Limb (tissue), 2 donors: ENCODE measurements around the gene CTLA4.

Experiments used
- DNase-seq, 2 donors: peaks; one replicate each; pipeline ENCODE4 v3.0.0-alpha.2; 2016; ENCODE audit errors: extremely low spot score in 2 of 2

CTLA4 gene

GRCh38 chr2:203867561-203868200, at the start of gene CTLA4:
Gene CTLA4 (plus strand): TSS chr2:203867771. CDS start chr2:203867943, 172 bp downstream.
- no peak for DNase-seq

- no peak for DNase-seq
Observed at GRCh38 chr2:203818656-203819055, 48.9 kb upstream of the CTLA4 start.

- no peak for DNase-seq
Observed at GRCh38 chr2:203819434-203820133, 48.0 kb upstream of the CTLA4 start.

GRCh38 chr2:203820969-203821368, 46.6 kb upstream of the CTLA4 start:
- no peak for DNase-seq

- no peak for DNase-seq
Observed at GRCh38 chr2:203822240-203822639, 45.3 kb upstream of the CTLA4 start.

GRCh38 chr2:203823173-203823572, 44.4 kb upstream of the CTLA4 start:
- no peak for DNase-seq

GRCh38 chr2:203824057-203824456, 43.5 kb upstream of the CTLA4 start:
- no peak for DNase-seq

GRCh38 chr2:203824603-203825002, 43.0 kb upstream of the CTLA4 start:
- DNase-seq = no peak

- DNase-seq = no peak
Observed at GRCh38 chr2:203826704-203827103, 40.9 kb upstream of the CTLA4 start.

GRCh38 chr2:203830304-203831055, 37.1 kb upstream of the CTLA4 start:
- DNase-seq = no peak

GRCh38 chr2:203835420-203835819, 32.2 kb upstream of the CTLA4 start:
- DNase-seq = no peak

GRCh38 chr2:203835892-203836800, 31.4 kb upstream of the CTLA4 start:
- DNase-seq = no peak

- no peak for DNase-seq
Observed at GRCh38 chr2:203840655-203841205, 26.8 kb upstream of the CTLA4 start.

- DNase-seq = no peak
Observed at GRCh38 chr2:203841654-203842053, 25.9 kb upstream of the CTLA4 start.

- DNase-seq = no peak
Observed at GRCh38 chr2:203842373-203842772, 25.2 kb upstream of the CTLA4 start.

- DNase-seq = no peak
Observed at GRCh38 chr2:203846490-203847105, 21.0 kb upstream of the CTLA4 start.

GRCh38 chr2:203849010-203849409, 18.6 kb upstream of the CTLA4 start:
- DNase-seq = no peak

GRCh38 chr2:203852760-203853159, 14.8 kb upstream of the CTLA4 start:
- DNase-seq = no peak

GRCh38 chr2:203853271-203853670, 14.3 kb upstream of the CTLA4 start:
- no peak for DNase-seq

GRCh38 chr2:203853722-203854121, 13.8 kb upstream of the CTLA4 start:
- DNase-seq = no peak

GRCh38 chr2:203855274-203855673, 12.3 kb upstream of the CTLA4 start:
- no peak for DNase-seq
